Esophagus muscularis mucosa (tissue), 4 donors: Measurements from ENCODE around the gene C1orf210. TPM values are rescaled to one million over a fixed set of nuclear protein-coding genes. Genes with fewer than 3 reads are reported as not detected.

Experiments
- DNase-seq: peaks from one replicate; pipeline ENCODE4 v3.0.0-alpha.2; 2017; ENCODE audit errors: extremely low spot score
- H3K27ac ChIP-seq, 4 donors: fragments of 200-600 bp; sonication (generic); replicated peaks in 1 of 4; 1 replicate in 3 of 4; 2 replicates in 1 of 4; pipeline ENCODE4 v1.5.1; 2016 to 2019; ENCODE audit warnings: mild to moderate bottlenecking in 1 of 4
- H3K27me3 ChIP-seq, 4 donors: fragments of 200-600 bp; sonication (generic); one replicate each; pipeline versions ENCODE4 v1.5.1 to v1.6.0; 2016 to 2019
- H3K36me3 ChIP-seq, 4 donors: fragments of 200-600 bp; sonication (generic); one replicate each; pipeline ENCODE4 v1.5.1; 2016 to 2019
- H3K4me1 ChIP-seq, 4 donors: fragments of 200-600 bp; sonication (generic); one replicate each; pipeline ENCODE4 v1.5.1; 2016 to 2019
- H3K4me3 ChIP-seq, 4 donors: fragments of 200-600 bp; sonication (generic); 1 replicate in 2 of 4; 2 replicates in 2 of 4; pipeline ENCODE4 v1.5.1; 2016 to 2019; ENCODE audit warnings: mild to moderate bottlenecking in 4 of 4, moderate library complexity in 1 of 4
- H3K9me3 ChIP-seq, 4 donors: fragments of 200-600 bp; sonication (generic); 1 replicate in 3 of 4; 2 replicates in 1 of 4; pipeline ENCODE4 v1.5.1; 2016 to 2019
- CTCF ChIP-seq, 3 experiments: fragments of 200-600 bp in 2 of 3; fragments of 450-650 bp in 1 of 3; sonication (generic) in 2 of 3; IDR thresholded peaks; one replicate each; pipeline ENCODE4 v1.5.1; 2017 to 2019; ENCODE audit warnings: antibody characterized with exemption in 3 of 3, mild to moderate bottlenecking in 2 of 3, moderate library complexity in 1 of 3
- EP300 ChIP-seq: sonication (generic); formaldehyde crosslinking; IDR thresholded peaks from one replicate; pipeline ENCODE4 v1.6.1; 2017; ENCODE audit warnings: antibody characterized with exemption
- POLR2A ChIP-seq: fragments of 450-650 bp; IDR thresholded peaks from one replicate; pipeline ENCODE4 v1.6.1; 2017; ENCODE audit warnings: antibody characterized with exemption, moderate library complexity, mild to moderate bottlenecking, low read depth
- POLR2AphosphoS5 ChIP-seq, 2 donors: sonication (generic); formaldehyde crosslinking; IDR thresholded peaks; one replicate each; pipeline ENCODE4 v1.6.1; 2017; ENCODE audit warnings: antibody characterized with exemption in 2 of 2
- WGBS: methylation state at CpG from one replicate; pipeline ENCODE4 v1.1.5; 2018; 5-methylcytosine and 5-hydroxymethylcytosine counted together
- intact Hi-C: fragments of 100-400 bp; cut with DNase I; formaldehyde crosslinking; loops from one replicate; pipeline ENCODE4 v1.15.1; 2023
- total RNA-seq, 4 donors: library from RNA; depleted of rRNA; stranded (reverse); fragments of >200 nt; gene quantifications; one replicate each; pipeline versions ENCODE4 v1.1.0 to v1.2.1, GENCODE V29; 2016

C1orf210 gene
- total RNA-seq, 4 donors from 2014 or later: not detected

GRCh38 chr1:43250351-43250761, 35.0 kb downstream of the C1orf210 start:
- intact Hi-C loops: no loop called here
- Histone ChIP-seq H3K36me3 (no peaks in the 10 kb centered on the region), H3K4me3 (no peak overlapping the region), H3K4me1 (no peaks in the 10 kb centered on the region), H3K27me3 (no peaks in the 10 kb centered on the region), H3K27ac (no peak overlapping the region), H3K9me3 (no peaks in the 10 kb centered on the region)
- no peak for TF ChIP-seq CTCF (IDR thresholded peaks at IDR 0.05)
- no peak for TF ChIP-seq POLR2AphosphoS5 (IDR thresholded peaks at IDR 0.05)
- no peak for TF ChIP-seq EP300
- no peak for TF ChIP-seq POLR2A
- DNase-seq: no peak
- whole genome bisulfite sequencing: 84% methylated on average over 3 of the region's 3 CpGs

GRCh38 chr1:43247256-43247921, 38.0 kb downstream of the C1orf210 start:
- no peaks in the 10 kb centered on the region for H3K27me3 ChIP-seq
- intact Hi-C loops: no loop called here
- TF ChIP-seq POLR2A: no peak
- no peak for TF ChIP-seq CTCF (IDR thresholded peaks at IDR 0.05)
- TF ChIP-seq POLR2AphosphoS5 (IDR thresholded peaks at IDR 0.05): no peak
- no peak for TF ChIP-seq EP300

GRCh38 chr1:43246466-43247213, 38.7 kb downstream of the C1orf210 start:
- Histone ChIP-seq H3K27me3 (no peaks in the 10 kb centered on the region), H3K4me1 (no peaks in the 10 kb centered on the region), H3K9me3 (no peaks in the 10 kb centered on the region), H3K36me3 (no peaks in the 10 kb centered on the region), H3K4me3 (no peak overlapping the region), H3K27ac (no peak overlapping the region)
- DNase-seq: no peak
- TF ChIP-seq CTCF (IDR thresholded peaks at IDR 0.05) (no peak), POLR2A (no peak), EP300 (no peak), POLR2AphosphoS5 (IDR thresholded peaks at IDR 0.05) (no peak)
- WGBS: 92% methylated on average over 4 of the region's 4 CpGs
- intact Hi-C loops: no loop called here

More at GRCh38 chr1:43247256-43247921, 38.0 kb downstream of the C1orf210 start:
- no peak for DNase-seq
- Histone ChIP-seq H3K27ac (no peak overlapping the region), H3K4me3 (no peak overlapping the region), H3K9me3 (no peaks in the 10 kb centered on the region), H3K36me3 (no peaks in the 10 kb centered on the region), H3K4me1 (no peaks in the 10 kb centered on the region)
- 85% methylated on average over 6 of the region's 6 CpGs for WGBS

GRCh38 chr1:43243299-43243698, 42.1 kb downstream of the C1orf210 start:
- H3K27me3 ChIP-seq: no peaks in the 10 kb centered on the region
- TF ChIP-seq POLR2AphosphoS5 (IDR thresholded peaks at IDR 0.05): no peak
- no peak for TF ChIP-seq EP300
- TF ChIP-seq CTCF (IDR thresholded peaks at IDR 0.05): no peak
- TF ChIP-seq POLR2A: no peak
- H3K9me3 ChIP-seq: no peaks in the 10 kb centered on the region
- no peak for DNase-seq
- no peaks in the 10 kb centered on the region for H3K36me3 ChIP-seq
- intact Hi-C loops: no loop called here
- no peak overlapping the region for H3K4me3 ChIP-seq
- WGBS: 91% methylated on average over 6 of the region's 6 CpGs
- H3K27ac ChIP-seq: no peak overlapping the region
- peaks cover 4 to 12% (median 11%) of the 10 kb centered on the region in 4 donors for H3K4me1 ChIP-seq
